ENCODE results near the gene SAXO2. TPM values are rescaled to one million over a fixed set of nuclear protein-coding genes. Genes with fewer than 3 reads are reported as not detected.
"Not testable (repeated sequence)": the region's sequence is repeated elsewhere in the genome, so short reads cannot be mapped to it uniquely, and the experiment has no call there.

The SAXO2 gene
- total and polyA plus RNA-seq, 10 of the 15 experiments (the other 5 are each of a cell fraction or from before 2014, with no cell fraction given): 0.06 to 2.3 (median 1.4) TPM

GRCh38 chr15:82221535-82221934 is 41.1 kb upstream of the SAXO2 start:
- ATAC-seq: peak; percentile 71
- intact Hi-C loops (cut with micrococcal nuclease; ENCODE audit: unreplicated experiment); SMC1A ChIA-PET (ENCODE audit: uncharacterized antibody, unreplicated experiment); H3K4me3 ChIP-seq; FAIRE-seq; BruUV-seq (replicated peaks); H3K36me3 ChIP-seq (ENCODE audit: control insufficient read depth in 2 of 2, insufficient read depth in 2 of 2, low read length in 1 of 2); H3K9me3 ChIP-seq (replicated peaks; ENCODE audit: control insufficient read depth, insufficient read depth, low read length); in situ Hi-C loops (cut with MboI); H3K4me1 ChIP-seq (ENCODE audit: control insufficient read depth, insufficient read depth, low read length); H4K20me1 ChIP-seq (ENCODE audit: control insufficient read depth, insufficient read depth); H3K4me2 ChIP-seq (ENCODE audit: control insufficient read depth, insufficient read depth); POLR2A ChIA-PET; DNase-seq (ENCODE audit: low read depth, low spot score); H3K79me2 ChIP-seq (ENCODE audit: control insufficient read depth, insufficient read depth, low read length); H3K9ac ChIP-seq (ENCODE audit: control insufficient read depth, insufficient read depth, low read length); H3K27ac ChIP-seq (ENCODE audit: control insufficient read depth, insufficient read depth); H2AFZ ChIP-seq (ENCODE audit: control insufficient read depth, low read depth, low read length); H3K27me3 ChIP-seq (replicated peaks in 1 of 2; ENCODE audit: control insufficient read depth in 2 of 2, insufficient read depth in 2 of 2, low read length in 1 of 2): not testable (repeated sequence)
- TF ChIP-seq RAD21 (IDR thresholded peaks at IDR 0.05; ENCODE audit: insufficient read depth, low read depth, low read length): peak; percentile 30; the same call in 1 of the 2 replicates
- peak; percentile 26 to 37 (median 31); a peak in 4 of 6 replicates for TF ChIP-seq CTCF (IDR thresholded peaks at IDR 0.05 in 2 of 3, conservative IDR thresholded peaks at IDR 0.05 in 1 of 3; ENCODE audit: control insufficient read depth in 2 of 3, extremely low read depth in 1 of 3, insufficient read depth in 1 of 3, low read depth in 3 of 3, low read length in 3 of 3)
- TF ChIP-seq SMC3 (IDR thresholded peaks at IDR 0.05; ENCODE audit: borderline replicate concordance, low read length): peak; percentile 18; the same call in 1 of the 2 replicates
- WGBS (ENCODE audit: insufficient coverage, insufficient replicate concordance, low lambda C conversion rate, missing lambda C conversion rate): 96% methylated on average over 2 of the region's 2 CpGs
- CTCF ChIA-PET: interaction anchor here (1.0 kb wide), 2 partner anchors 39 to 109 kb away, joined by 4 read pairs; no protein-coding TSS in a partner anchor
- RAD21 ChIA-PET (ENCODE audit: unreplicated experiment): interaction anchor here (0.6 kb wide), 1 partner anchor 38 kb away, joined by 3 read pairs; no protein-coding TSS in a partner anchor

- intact Hi-C loops (cut with micrococcal nuclease; ENCODE audit: unreplicated experiment) (no loop called here), in situ Hi-C loops (cut with MboI) (no loop called here)
- no peak for ATAC-seq
- FAIRE-seq: no peak
- Histone ChIP-seq H3K9ac (ENCODE audit: control insufficient read depth, insufficient read depth, low read length) (no peak overlapping the region), H3K27ac (ENCODE audit: control insufficient read depth, insufficient read depth) (no peak overlapping the region), H3K4me1 (ENCODE audit: control insufficient read depth, insufficient read depth, low read length) (no peaks in the 10 kb centered on the region), H3K79me2 (ENCODE audit: control insufficient read depth, insufficient read depth, low read length) (no peaks in the 10 kb centered on the region), H3K9me3 (replicated peaks; ENCODE audit: control insufficient read depth, insufficient read depth, low read length) (no peaks in the 10 kb centered on the region), H3K4me2 (ENCODE audit: control insufficient read depth, insufficient read depth) (no peak overlapping the region), H3K27me3 (replicated peaks in 1 of 2; ENCODE audit: control insufficient read depth in 2 of 2, insufficient read depth in 2 of 2, low read length in 1 of 2) (no peaks in the 10 kb centered on the region), H2AFZ (ENCODE audit: control insufficient read depth, low read depth, low read length) (no peak overlapping the region), H3K4me3 (no peak overlapping the region), H4K20me1 (ENCODE audit: control insufficient read depth, insufficient read depth) (no peaks in the 10 kb centered on the region), H3K36me3 (ENCODE audit: control insufficient read depth in 2 of 2, insufficient read depth in 2 of 2, low read length in 1 of 2) (peaks cover 0 to 2% of the 10 kb centered on the region in 2 experiments; a peak in 3 of 4 replicates)
- ChIA-PET SMC1A (ENCODE audit: uncharacterized antibody, unreplicated experiment) (no interaction called here), RAD21 (ENCODE audit: unreplicated experiment) (no interaction called here), POLR2A (no interaction called here), CTCF (interaction anchor here (1.1 kb wide), 1 partner anchor 30 kb away, joined by 3 read pairs; no protein-coding TSS in a partner anchor)
- no peak for DNase-seq (ENCODE audit: low read depth, low spot score)
- WGBS (ENCODE audit: insufficient coverage, insufficient replicate concordance, low lambda C conversion rate, missing lambda C conversion rate): 97% methylated on average over 1 of the region's 1 CpG
- BruUV-seq (replicated peaks): no TSS peak
- TF ChIP-seq ZNF687 (IDR thresholded peaks at IDR 0.05) (no peak), TCF7 (IDR thresholded peaks at IDR 0.05; ENCODE audit: borderline replicate concordance) (no peak), NR2C2 (IDR thresholded peaks at IDR 0.05; ENCODE audit: borderline replicate concordance, control insufficient read depth, insufficient read length, low read depth) (no peak), ZNF207 (IDR thresholded peaks at IDR 0.05; ENCODE audit: borderline replicate concordance) (no peak), NBN (IDR thresholded peaks at IDR 0.05) (no peak), BRCA1 (IDR thresholded peaks at IDR 0.05; ENCODE audit: low read depth, low read length) (no peak)
Measured at GRCh38 chr15:82228750-82229149, 33.9 kb upstream of the SAXO2 start.
